GM13977 (cell line): ENCODE results near the gene PIAS1.
A peak's percentile ranks its signal among the peaks of the same experiment; 100 is the strongest.
"Not testable (repeated sequence)": the region's sequence is repeated elsewhere in the genome, so short reads cannot be mapped to it uniquely, and the experiment has no call there.

ENCODE experiments used
- DNase-seq: peaks from one replicate; pipeline ENCODE4 v3.0.0; 2012; ENCODE audit warnings: low spot score
- in situ Hi-C: fragments of 300-500 bp; cut with MboI; formaldehyde crosslinking; loops from one replicate; pipeline ENCODE4 v1.12.0; 2022; ENCODE audit warnings: low sequenced_read_pairs, low pct_unique_long_range_greater_than_20kb, mixed read lengths, inconsistent platforms; ENCODE audit not compliant: unreplicated experiment
- TF ChIP-seq, protein P1 (sequence below): IDR thresholded peaks from 2 replicates; pipeline ENCODE4 v1.5.1; 2012; ENCODE audit warnings: mild to moderate bottlenecking, control low read depth; ENCODE audit not compliant: insufficient read depth; ENCODE audit errors: extremely low read depth, missing control alignments

Gene PIAS1

GRCh38 chr15:68053701-68054627 is at the start of gene PIAS1:
Gene PIAS1, plus strand, starts transcription at chr15:68054315. Its CDS starts 12 bp downstream, at chr15:68054327.
- in situ Hi-C loops, result no loop called here
- TF ChIP-seq, protein P1, sequence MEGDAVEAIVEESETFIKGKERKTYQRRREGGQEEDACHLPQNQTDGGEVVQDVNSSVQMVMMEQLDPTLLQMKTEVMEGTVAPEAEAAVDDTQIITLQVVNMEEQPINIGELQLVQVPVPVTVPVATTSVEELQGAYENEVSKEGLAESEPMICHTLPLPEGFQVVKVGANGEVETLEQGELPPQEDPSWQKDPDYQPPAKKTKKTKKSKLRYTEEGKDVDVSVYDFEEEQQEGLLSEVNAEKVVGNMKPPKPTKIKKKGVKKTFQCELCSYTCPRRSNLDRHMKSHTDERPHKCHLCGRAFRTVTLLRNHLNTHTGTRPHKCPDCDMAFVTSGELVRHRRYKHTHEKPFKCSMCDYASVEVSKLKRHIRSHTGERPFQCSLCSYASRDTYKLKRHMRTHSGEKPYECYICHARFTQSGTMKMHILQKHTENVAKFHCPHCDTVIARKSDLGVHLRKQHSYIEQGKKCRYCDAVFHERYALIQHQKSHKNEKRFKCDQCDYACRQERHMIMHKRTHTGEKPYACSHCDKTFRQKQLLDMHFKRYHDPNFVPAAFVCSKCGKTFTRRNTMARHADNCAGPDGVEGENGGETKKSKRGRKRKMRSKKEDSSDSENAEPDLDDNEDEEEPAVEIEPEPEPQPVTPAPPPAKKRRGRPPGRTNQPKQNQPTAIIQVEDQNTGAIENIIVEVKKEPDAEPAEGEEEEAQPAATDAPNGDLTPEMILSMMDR, result no peak
- DNase-seq, result peak; percentile 98

GRCh38 chr15:68007642-68008041 is 46.5 kb upstream of the PIAS1 start:
- DNase-seq, in situ Hi-C loops: not testable (repeated sequence)

- DNase-seq, result no peak
- in situ Hi-C loops, result no loop called here
- TF ChIP-seq, protein P1, result no peak
These were observed 43.6 kb upstream of the PIAS1 start for GRCh38 chr15:68010361-68011153.

DNA sequence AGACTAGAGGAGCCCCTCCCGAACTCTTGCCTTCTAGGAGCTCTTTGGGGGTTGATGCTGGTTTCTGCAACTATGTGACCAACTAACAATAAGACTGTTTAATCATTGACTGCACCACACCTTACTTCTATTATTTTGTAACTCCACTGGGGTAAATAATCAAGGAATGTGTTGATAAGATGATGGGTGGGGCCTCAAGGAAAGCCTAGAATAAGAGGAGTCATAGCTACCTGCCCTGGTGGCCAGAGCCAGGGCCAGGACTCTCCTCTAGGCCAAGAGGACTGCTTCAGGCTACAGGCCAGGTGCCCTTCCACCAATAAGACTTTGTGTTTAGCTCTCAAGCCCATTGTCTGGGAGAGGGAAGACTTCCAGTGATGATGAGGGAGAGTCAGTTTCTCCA is 41.2 kb upstream of the PIAS1 start:
- in situ Hi-C loops, result no loop called here
- DNase-seq, result no peak
- TF ChIP-seq, protein P1, result no peak

DNA sequence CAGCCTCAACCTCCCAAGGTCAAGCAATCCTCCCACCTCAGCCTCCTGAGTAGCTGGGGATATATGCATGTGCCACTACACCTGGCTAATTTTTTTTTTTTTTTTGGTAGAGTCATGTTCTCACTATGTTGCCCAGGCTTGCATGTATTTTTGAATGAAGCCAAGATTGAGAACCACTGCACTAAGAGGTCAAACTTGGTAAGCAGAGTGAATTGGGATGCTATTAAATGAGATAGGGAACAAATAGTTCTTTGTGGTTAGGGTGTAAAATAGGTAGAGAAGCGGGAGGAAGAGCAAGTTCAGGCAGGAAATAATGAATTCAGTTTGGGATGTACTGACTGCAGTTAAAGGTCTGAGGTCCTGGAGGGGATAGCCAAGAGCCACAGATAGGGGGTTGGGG is 39.9 kb upstream of the PIAS1 start:
- TF ChIP-seq, protein P1, result no peak
- DNase-seq, result no peak
- in situ Hi-C loops, result no loop called here

- DNase-seq, result no peak
- TF ChIP-seq, protein P1, result no peak
- in situ Hi-C loops, result no loop called here
These were observed 38.9 kb upstream of the PIAS1 start for GRCh38 chr15:68015244-68015643.

DNA sequence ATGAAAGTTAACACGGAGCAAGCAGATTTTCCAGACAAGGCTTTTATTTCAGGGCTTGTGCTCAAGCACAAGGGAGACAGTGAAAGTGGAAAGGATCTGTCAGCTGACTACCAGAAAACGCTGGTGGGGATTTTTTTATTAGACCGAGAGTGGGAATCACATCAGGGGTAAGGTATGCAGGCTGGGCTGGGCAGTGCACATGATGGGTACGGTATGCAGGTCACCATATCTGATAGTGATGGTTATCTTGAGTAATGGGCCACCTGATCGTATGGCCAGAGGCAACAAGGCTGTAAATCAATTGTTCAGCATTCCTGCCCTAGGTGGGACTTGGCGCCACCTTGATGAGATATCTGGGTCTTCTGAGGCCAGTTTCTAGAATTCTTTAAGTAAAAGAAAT is 36.9 kb upstream of the PIAS1 start:
- TF ChIP-seq, protein P1, result no peak
- DNase-seq, result no peak
- in situ Hi-C loops, result no loop called here
